MG63 (cell line): ENCODE measurements around the gene TBX10. TPM values are rescaled to one million over a fixed set of nuclear protein-coding genes. Genes with fewer than 3 reads are reported as not detected.
"Not testable (repeated sequence)": the region's sequence is repeated elsewhere in the genome, so short reads cannot be mapped to it uniquely, and the experiment has no call there.

Experiments used
- DNase-seq: peaks from one replicate; pipeline ENCODE4 v3.0.0-alpha.2; 2020
- H3K27me3 ChIP-seq: fragments of 250-450 bp; sonication (Bioruptor Pico); 2 replicates; pipeline ENCODE4 v1.5.1; 2020; ENCODE audit warnings: mild to moderate bottlenecking, moderate library complexity
- H3K36me3 ChIP-seq: fragments of 250-450 bp; sonication (Bioruptor Pico); 2 replicates; pipeline ENCODE4 v1.5.1; 2020; ENCODE audit warnings: mild to moderate bottlenecking, moderate library complexity
- H3K4me3 ChIP-seq: fragments of 250-450 bp; sonication (Bioruptor Pico); 2 replicates; pipeline ENCODE4 v1.5.1; 2020; ENCODE audit warnings: mild to moderate bottlenecking, moderate library complexity
- H3K9me3 ChIP-seq: fragments of 250-450 bp; sonication (Bioruptor Pico); 2 replicates; pipeline ENCODE4 v1.5.1; 2020; ENCODE audit warnings: mild to moderate bottlenecking, moderate library complexity
- total RNA-seq: library from RNA; depleted of rRNA; stranded (reverse); fragments of >200 nt; shearing (Covaris generic); gene quantifications from 2 replicates; pipeline ENCODE4 v1.2.3, GENCODE V29; 2014; ENCODE audit warnings: low replicate concordance; rRNA removed

Gene TBX10
- total RNA-seq, result not detected in 2 replicates

DNA sequence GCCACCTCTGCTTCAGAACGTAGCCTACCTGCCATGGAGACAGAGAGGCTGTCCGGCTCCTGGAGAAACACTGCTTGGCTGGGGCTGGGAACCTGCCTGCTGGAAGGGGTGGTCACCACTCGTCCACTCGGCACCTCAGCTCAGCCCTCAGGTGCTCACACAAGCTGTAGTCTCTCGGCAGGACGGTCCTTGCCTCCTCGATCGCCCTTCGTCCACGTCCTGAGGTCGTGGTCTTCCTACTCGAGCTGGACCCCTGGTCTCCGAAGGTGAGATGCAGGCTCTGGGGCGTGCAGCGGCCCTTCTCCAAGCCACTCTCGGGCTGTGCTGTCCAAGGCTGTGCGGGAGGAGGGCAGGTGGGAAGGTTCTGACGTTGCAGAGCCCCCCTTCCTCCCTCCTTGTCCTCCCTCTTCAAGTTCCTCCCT lies at the start of gene TBX10:
Gene TBX10 (minus strand): TSS at position 326 of the 422 bp plus-strand sequence. CDS start 291 bp downstream, at position 35.
- Histone ChIP-seq H3K9me3 (no peaks in the 10 kb centered on the region), H3K4me3 (no peak within 1 kb of the TSS), H3K27me3 (0 out of 2 replicates have a peak, but pooled peaks cover 3% of the 10 kb centered on the region), H3K36me3 (no peaks in the 10 kb centered on the region)
- DNase-seq, result no peak

GRCh38 chr11:67689178-67689577 lies 49.6 kb upstream of the TBX10 start:
- no peak for DNase-seq
- Histone ChIP-seq H3K36me3 (no peaks in the 10 kb centered on the region), H3K9me3 (no peaks in the 10 kb centered on the region), H3K4me3 (no peak overlapping the region), H3K27me3 (peaks cover 4% of the 10 kb centered on the region)

DNA sequence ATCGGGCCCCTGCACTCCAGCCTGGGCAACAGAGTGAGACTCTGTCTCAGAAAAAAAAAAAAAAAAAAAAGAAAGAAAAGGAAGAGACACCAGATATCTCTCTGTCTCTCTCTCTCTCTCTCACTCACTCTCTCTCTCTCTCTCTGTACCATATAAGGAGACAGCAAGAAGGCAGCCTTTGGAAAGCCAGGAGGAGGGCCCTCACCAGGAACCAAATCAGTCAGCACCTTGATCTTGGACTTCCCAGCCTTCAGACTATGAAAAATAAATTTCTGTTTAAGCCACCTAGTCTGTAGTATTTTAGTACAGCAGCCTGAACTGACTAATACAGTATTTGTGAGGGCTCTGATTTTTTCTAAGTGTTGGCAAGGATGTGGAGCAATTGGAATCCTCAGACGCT lies 48.4 kb upstream of the TBX10 start:
- no peaks in the 10 kb centered on the region for H3K9me3 ChIP-seq
- H3K27me3 ChIP-seq, result peaks cover 4% of the 10 kb centered on the region

DNA sequence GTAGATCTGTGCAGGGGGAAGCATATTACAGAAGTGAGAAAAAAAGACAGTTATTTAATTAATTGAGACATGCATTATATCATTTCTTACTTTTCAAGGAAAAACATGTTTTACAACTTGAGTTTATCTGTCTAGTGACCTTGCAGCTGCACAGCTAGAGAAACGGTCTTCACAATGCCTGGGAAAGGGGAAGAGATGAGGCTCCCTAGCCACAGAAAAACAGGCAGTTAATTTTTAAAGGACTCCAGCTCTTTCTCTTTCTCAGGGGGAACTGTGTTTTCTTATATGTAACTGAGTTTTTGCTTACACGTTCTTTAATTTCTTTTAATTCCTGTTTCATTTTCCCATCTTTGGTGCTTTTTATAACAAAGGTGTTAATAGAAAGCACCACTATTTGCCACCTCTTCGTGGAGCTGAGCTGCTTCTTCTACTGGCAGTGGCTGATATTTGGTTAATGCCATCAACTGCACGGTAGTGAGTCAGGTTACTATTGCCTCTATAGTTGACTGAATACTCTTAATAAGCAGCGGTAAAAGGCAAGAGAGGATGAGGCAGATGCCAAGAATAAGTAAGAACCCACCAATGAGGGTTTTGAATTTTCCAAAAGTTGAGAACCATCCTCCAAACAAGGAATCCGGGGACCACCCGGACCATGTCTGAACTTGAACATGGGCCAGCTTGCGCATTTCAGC lies 46.2 kb upstream of the TBX10 start:
- not testable (repeated sequence) for H3K9me3 ChIP-seq, H3K4me3 ChIP-seq, H3K27me3 ChIP-seq, DNase-seq, H3K36me3 ChIP-seq

More for the DNA sequence above, 48.4 kb upstream of the TBX10 start:
- no peak overlapping the region for H3K4me3 ChIP-seq
- DNase-seq, result no peak
- H3K36me3 ChIP-seq, result no peaks in the 10 kb centered on the region

- H3K4me3 ChIP-seq, H3K9me3 ChIP-seq, DNase-seq, H3K36me3 ChIP-seq: not testable (repeated sequence)
- H3K27me3 ChIP-seq, result peaks cover 14% of the 10 kb centered on the region
Observed at GRCh38 chr11:67682126-67683034, 42.8 kb upstream of the TBX10 start.

GRCh38 chr11:67680696-67681470 lies 41.3 kb upstream of the TBX10 start:
- H3K27me3 ChIP-seq, result peaks cover 25% of the 10 kb centered on the region
- no peak for DNase-seq
- H3K9me3 ChIP-seq, result peaks cover 6% of the 10 kb centered on the region
- H3K36me3 ChIP-seq, result no peaks in the 10 kb centered on the region
- H3K4me3 ChIP-seq, result no peak overlapping the region

DNA sequence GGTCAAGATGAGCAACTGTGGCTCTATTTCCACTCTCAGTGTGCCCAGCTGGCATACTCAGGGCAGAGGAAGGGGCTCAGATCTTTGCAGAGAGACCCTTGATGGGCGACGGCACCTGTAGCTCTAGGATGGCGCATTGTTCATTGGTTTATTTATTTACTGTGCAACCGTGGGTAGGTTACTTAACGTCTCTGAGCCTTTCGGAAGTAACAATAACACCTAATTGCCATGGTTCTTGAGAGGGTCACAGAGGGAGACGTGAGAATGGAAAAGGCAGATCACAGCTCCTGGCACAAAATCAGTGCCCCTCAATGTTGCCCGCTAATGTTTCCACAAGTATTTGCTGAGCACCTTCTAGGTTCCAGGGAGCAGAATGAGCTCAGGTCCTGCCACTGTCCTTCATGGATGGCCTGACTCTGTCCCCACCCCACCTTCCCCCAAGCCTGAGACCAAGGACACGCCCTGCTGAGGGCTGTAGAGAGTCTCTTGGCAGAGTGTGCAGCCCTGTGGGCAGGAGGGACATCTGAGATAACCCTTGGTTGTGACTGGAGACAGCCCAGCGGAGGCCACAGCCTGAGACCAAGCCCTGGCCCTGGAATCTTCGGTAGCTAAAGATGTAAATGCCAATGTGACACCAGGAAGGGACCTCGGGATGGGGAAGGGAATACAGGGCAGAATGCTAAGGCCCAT lies 35.6 kb upstream of the TBX10 start:
- DNase-seq, result no peak
- Histone ChIP-seq H3K27me3 (peaks cover 38% of the 10 kb centered on the region), H3K4me3 (no peak overlapping the region), H3K36me3 (no peaks in the 10 kb centered on the region), H3K9me3 (peaks cover 6% of the 10 kb centered on the region)

- H3K36me3 ChIP-seq, result no peaks in the 10 kb centered on the region
- H3K4me3 ChIP-seq, result no peak within 1 kb of the TSS
- DNase-seq, result no peak
- H3K27me3 ChIP-seq, result peaks cover 38% of the 10 kb centered on the region
- peaks cover 6% of the 10 kb centered on the region for H3K9me3 ChIP-seq
Observed at GRCh38 chr11:67674442-67674871, 34.9 kb upstream of the TBX10 start, which contains the start of gene ALDH3B2. Gene ALDH3B2, minus strand, starts transcription at chr11:67674623. Its CDS starts 7,688 bp downstream, at chr11:67666935.

- Histone ChIP-seq H3K9me3 (peaks cover 6% of the 10 kb centered on the region), H3K4me3 (no peak overlapping the region), H3K27me3 (peaks cover 38% of the 10 kb centered on the region), H3K36me3 (no peaks in the 10 kb centered on the region)
- DNase-seq, result no peak
Observed at GRCh38 chr11:67673902-67674301, 34.3 kb upstream of the TBX10 start.

DNA sequence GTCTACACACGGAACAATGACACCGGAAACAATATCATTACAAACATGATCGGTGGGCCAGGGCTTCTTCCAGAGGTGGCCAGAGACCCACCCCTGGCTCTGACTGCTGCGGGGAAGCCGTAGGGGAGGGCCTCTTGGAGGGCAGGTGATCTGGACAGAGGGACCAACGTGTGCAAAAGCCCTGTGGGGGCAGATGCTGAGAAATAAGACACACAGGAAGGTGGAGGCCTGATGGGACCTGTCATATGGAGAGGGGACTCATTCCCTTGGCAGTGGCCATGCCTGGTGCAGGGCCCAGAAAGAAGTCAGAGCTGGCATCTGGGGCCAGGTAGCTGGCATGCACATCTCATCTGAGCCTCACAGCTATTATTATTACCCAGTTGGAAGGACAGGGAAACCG lies 33.8 kb upstream of the TBX10 start:
- H3K27me3 ChIP-seq, result peaks cover 38% of the 10 kb centered on the region
- peaks cover 6% of the 10 kb centered on the region for H3K9me3 ChIP-seq
- H3K36me3 ChIP-seq, result no peaks in the 10 kb centered on the region
- H3K4me3 ChIP-seq, result no peak overlapping the region
- no peak for DNase-seq

- no peak for DNase-seq
- Histone ChIP-seq H3K4me3 (no peak overlapping the region), H3K9me3 (peaks cover 2% of the 10 kb centered on the region), H3K36me3 (no peaks in the 10 kb centered on the region), H3K27me3 (peaks cover 17% of the 10 kb centered on the region)
Observed at GRCh38 chr11:67671211-67671520, 31.6 kb upstream of the TBX10 start.

GRCh38 chr11:67670316-67671210 lies 31.0 kb upstream of the TBX10 start:
- DNase-seq, result no peak
- Histone ChIP-seq H3K4me3 (no peak overlapping the region), H3K27me3 (peaks cover 11% of the 10 kb centered on the region), H3K36me3 (no peaks in the 10 kb centered on the region), H3K9me3 (no peaks in the 10 kb centered on the region)

GRCh38 chr11:67668192-67668551 lies 28.6 kb upstream of the TBX10 start:
- Histone ChIP-seq H3K4me3 (no peak overlapping the region), H3K9me3 (no peaks in the 10 kb centered on the region), H3K27me3 (no peaks in the 10 kb centered on the region; the same call in 1 of the 2 replicates), H3K36me3 (no peaks in the 10 kb centered on the region)
- DNase-seq, result no peak

GRCh38 chr11:67667490-67668191 lies 28.1 kb upstream of the TBX10 start:
- Histone ChIP-seq H3K4me3 (no peak overlapping the region), H3K27me3 (no peaks in the 10 kb centered on the region), H3K36me3 (no peaks in the 10 kb centered on the region), H3K9me3 (no peaks in the 10 kb centered on the region)
- DNase-seq, result no peak
